Rectal smooth muscle tissue (tissue), 1 donor: ENCODE results near the gene CDK16.
A peak's percentile ranks its signal among the peaks of the same experiment; 100 is the strongest.

ENCODE experiments used
- H3K27ac ChIP-seq: one replicate; pipeline ENCODE4 v1.7.0; 2013; ENCODE audit warnings: low read depth, low read length, inconsistent platforms
- H3K27me3 ChIP-seq: one replicate; pipeline ENCODE4 v1.7.0; 2013; ENCODE audit warnings: low read length; ENCODE audit not compliant: control insufficient read depth, insufficient read depth
- H3K36me3 ChIP-seq: one replicate; pipeline ENCODE4 v1.7.0; 2013; ENCODE audit warnings: low read length; ENCODE audit not compliant: control insufficient read depth, insufficient read depth
- H3K4me1 ChIP-seq: one replicate; pipeline ENCODE4 v1.7.0; 2013; ENCODE audit warnings: low read length; ENCODE audit not compliant: control insufficient read depth, insufficient read depth
- H3K4me3 ChIP-seq: one replicate; pipeline ENCODE4 v1.7.0; 2013; ENCODE audit warnings: low read length
- H3K9ac ChIP-seq: one replicate; pipeline ENCODE4 v1.7.0; 2013; ENCODE audit warnings: low read length

The CDK16 gene

GRCh38 chrX:47218280-47218919 is at the start of gene CDK16:
Gene CDK16 (plus strand): TSS chrX:47218681. CDS start chrX:47223558, 4,877 bp downstream.
- Histone ChIP-seq H3K4me1 (peaks cover 14% of the 10 kb centered on the region), H3K4me3 (peak within 1 kb of the TSS; percentile 94), H3K36me3 (peaks cover 28% of the 10 kb centered on the region), H3K27me3 (no peaks in the 10 kb centered on the region), H3K27ac (peak within 1 kb of the TSS; percentile 98), H3K9ac (peak within 1 kb of the TSS; percentile 93)

DNA sequence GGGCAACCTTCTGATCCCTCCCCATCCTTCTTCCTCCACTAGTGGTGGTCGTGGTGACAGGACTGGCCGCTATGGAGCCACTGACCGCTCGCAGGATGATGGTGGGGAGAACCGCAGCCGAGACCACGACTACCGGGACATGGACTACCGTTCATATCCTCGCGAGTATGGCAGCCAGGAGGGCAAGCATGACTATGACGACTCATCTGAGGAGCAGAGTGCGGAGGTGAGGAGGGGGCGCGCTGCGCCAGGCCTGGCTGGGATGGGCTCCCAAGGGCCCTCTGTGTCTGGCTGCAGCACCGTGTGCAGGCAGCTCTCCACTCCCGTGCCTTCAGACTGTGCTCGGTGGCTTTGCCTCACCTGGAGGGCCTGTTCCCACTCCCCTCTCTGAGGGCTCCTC is 49.2 kb upstream of the CDK16 start:
- no peaks in the 10 kb centered on the region for H3K27me3 ChIP-seq
- H3K27ac ChIP-seq: no peak overlapping the region
- no peak overlapping the region for H3K4me3 ChIP-seq
- H3K9ac ChIP-seq: no peak overlapping the region
- no peaks in the 10 kb centered on the region for H3K4me1 ChIP-seq
- peaks cover 7% of the 10 kb centered on the region for H3K36me3 ChIP-seq

GRCh38 chrX:47169726-47170515 is 48.6 kb upstream of the CDK16 start:
- H3K27ac ChIP-seq: no peak overlapping the region
- H3K36me3 ChIP-seq: peaks cover 7% of the 10 kb centered on the region
- H3K4me1 ChIP-seq: no peaks in the 10 kb centered on the region
- H3K9ac ChIP-seq: no peak overlapping the region
- no peak overlapping the region for H3K4me3 ChIP-seq
- no peaks in the 10 kb centered on the region for H3K27me3 ChIP-seq

DNA sequence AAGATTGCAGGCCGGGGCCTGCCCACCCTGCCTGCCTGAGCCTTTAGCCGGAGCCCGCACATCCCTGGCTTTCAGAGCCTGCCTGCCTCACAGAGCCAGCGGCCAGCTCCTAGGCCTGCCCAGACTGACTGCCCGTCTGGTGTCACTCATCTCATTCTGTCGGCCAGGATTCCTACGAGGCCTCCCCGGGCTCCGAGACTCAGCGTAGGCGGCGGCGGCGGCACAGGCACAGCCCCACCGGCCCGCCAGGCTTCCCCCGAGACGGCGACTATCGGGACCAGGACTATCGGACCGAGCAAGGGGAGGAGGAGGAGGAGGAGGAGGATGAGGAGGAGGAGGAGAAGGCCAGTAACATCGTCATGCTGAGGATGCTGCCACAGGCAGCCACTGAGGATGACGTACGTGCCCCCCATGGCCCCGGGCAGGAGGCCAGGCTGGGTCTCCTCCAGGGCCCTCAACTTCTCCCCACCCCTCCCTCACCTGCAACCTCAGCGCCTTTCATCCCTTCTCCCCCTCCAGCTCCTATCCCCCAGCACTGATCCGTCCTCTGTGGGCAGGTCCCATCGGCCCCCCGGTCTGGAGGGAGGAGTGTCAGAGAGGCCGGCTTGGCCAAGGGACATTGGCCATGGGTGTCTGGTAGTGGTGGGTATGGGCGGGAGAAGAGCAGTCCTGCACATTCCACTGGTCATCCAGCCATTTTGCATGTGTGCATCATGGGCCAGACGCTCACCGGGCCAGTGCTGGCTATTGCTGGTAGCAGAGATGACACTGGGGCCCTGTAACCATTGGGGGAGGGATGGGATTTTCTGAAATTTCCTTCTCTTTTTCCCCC is 47.4 kb upstream of the CDK16 start:
- Histone ChIP-seq H3K27me3 (no peaks in the 10 kb centered on the region), H3K9ac (no peak overlapping the region), H3K27ac (no peak overlapping the region), H3K4me3 (no peak overlapping the region), H3K36me3 (peaks cover 7% of the 10 kb centered on the region), H3K4me1 (no peaks in the 10 kb centered on the region)

- Histone ChIP-seq H3K27ac (no peak overlapping the region), H3K27me3 (no peaks in the 10 kb centered on the region), H3K4me1 (no peaks in the 10 kb centered on the region), H3K36me3 (peaks cover 11% of the 10 kb centered on the region), H3K9ac (no peak overlapping the region), H3K4me3 (no peak overlapping the region)
These were observed 46.5 kb upstream of the CDK16 start for GRCh38 chrX:47171996-47172395.

GRCh38 chrX:47172549-47172948 is 45.9 kb upstream of the CDK16 start:
- H3K27me3 ChIP-seq: no peaks in the 10 kb centered on the region
- H3K4me1 ChIP-seq: no peaks in the 10 kb centered on the region
- no peak overlapping the region for H3K9ac ChIP-seq
- H3K36me3 ChIP-seq: peaks cover 11% of the 10 kb centered on the region
- H3K4me3 ChIP-seq: no peak overlapping the region
- H3K27ac ChIP-seq: no peak overlapping the region

DNA sequence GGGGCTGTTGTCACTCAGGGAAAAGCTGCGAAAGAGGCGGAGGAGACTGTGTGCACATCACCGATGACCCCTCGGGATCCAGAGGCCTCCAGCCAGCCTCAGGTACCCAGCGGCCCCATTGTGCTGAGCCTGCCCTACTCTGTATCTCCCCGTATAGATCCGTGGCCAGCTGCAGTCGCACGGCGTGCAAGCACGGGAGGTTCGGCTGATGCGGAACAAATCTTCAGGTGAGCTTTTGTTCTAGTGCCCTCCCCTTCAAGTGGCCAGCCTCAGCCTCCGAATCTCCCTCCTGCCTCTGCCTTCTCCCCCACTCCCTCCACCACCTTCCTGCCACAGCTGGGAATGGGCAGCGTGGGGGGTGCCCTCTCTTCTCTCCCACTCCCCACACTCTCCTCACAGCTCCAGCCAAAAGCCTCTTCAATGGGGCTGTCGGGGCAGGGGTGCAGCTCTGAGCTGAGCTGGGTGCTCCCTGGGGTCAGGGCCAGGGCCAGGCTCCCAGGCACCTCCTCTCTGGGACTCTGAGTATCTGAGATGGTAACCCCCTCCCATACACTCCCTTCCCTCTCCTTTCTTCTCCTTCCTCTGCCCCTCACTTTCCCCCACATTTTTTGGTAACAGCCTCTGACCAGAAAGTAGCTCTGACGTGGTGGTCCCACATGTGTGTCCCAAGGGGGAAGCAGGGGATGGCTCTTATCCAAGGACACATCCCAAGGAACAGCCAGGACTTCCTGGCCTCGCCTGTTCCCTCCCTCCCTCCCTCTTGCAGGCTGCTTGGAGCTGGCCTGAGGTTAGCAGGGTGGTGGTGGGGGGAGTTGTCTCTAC is 45.3 kb upstream of the CDK16 start:
- Histone ChIP-seq H3K4me1 (no peaks in the 10 kb centered on the region), H3K36me3 (peaks cover 11% of the 10 kb centered on the region), H3K4me3 (no peak overlapping the region), H3K27ac (no peak overlapping the region), H3K9ac (no peak overlapping the region), H3K27me3 (no peaks in the 10 kb centered on the region)

- peaks cover 11% of the 10 kb centered on the region for H3K36me3 ChIP-seq
These were observed 44.1 kb upstream of the CDK16 start for GRCh38 chrX:47174376-47174775.

DNA sequence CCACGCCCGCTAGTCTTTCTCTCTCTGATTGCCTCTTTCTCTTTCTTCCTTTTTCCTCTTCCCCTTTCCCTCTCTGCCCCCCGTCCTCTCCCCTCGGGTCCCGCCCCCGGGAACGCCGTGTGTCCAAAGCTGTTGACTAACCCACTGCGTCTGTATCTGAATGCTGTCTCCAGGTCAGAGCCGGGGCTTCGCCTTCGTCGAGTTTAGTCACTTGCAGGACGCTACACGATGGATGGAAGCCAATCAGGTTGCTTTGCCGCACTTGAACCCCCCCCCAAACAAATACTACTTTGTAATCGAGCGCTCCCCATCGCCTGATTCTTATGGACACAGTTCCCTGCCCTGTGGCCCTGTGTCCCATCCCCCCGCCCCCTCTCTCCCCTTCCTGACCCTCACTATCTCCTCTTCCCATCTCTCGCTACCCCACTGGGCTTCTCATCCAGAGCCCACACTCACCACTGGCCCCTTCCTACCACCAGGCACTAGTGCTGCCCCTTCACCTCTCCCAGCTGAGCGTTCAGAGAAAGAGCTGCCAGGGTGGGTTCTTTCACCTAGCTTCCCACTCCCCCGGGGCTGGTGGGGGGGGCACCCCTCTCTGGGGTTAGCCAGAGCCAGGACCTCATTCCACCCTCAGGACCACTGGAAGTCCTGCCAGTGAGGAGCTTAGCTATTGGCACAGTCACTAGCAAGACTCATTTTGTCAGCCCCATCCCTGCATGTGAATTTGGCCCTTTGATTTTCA is 43.5 kb upstream of the CDK16 start:
- Histone ChIP-seq H3K36me3 (peaks cover 11% of the 10 kb centered on the region), H3K27ac (no peak overlapping the region), H3K9ac (no peak overlapping the region), H3K4me3 (no peak overlapping the region), H3K27me3 (no peaks in the 10 kb centered on the region), H3K4me1 (no peaks in the 10 kb centered on the region)

More at GRCh38 chrX:47174376-47174775, 44.1 kb upstream of the CDK16 start:
- H3K4me3 ChIP-seq: no peak overlapping the region
- no peaks in the 10 kb centered on the region for H3K4me1 ChIP-seq
- no peaks in the 10 kb centered on the region for H3K27me3 ChIP-seq
- H3K9ac ChIP-seq: no peak overlapping the region
- no peak overlapping the region for H3K27ac ChIP-seq

DNA sequence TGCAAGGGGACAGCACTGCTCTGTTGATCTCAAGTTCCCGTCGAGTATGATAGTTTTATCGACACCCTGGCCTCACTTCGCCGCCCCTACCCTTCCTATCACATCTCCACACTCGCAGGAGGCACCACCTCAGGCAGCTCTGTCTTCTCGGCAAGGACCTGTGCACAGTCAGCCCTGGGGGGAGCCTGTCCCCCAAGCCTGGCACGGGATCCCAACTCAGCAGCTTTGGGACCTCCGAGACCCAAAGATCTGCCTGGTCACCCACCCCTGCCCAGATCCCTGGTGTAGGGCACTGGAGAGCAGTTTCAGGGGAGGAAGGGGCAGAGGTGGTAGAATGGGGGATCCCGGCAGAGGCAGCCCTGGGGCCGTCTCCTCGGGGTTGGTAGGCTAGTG is 42.9 kb upstream of the CDK16 start:
- no peaks in the 10 kb centered on the region for H3K27me3 ChIP-seq
- H3K4me1 ChIP-seq: no peaks in the 10 kb centered on the region
- no peak overlapping the region for H3K27ac ChIP-seq
- H3K36me3 ChIP-seq: peaks cover 8% of the 10 kb centered on the region
- no peak overlapping the region for H3K9ac ChIP-seq
- no peak overlapping the region for H3K4me3 ChIP-seq

- Histone ChIP-seq H3K27me3 (no peaks in the 10 kb centered on the region), H3K36me3 (peaks cover 8% of the 10 kb centered on the region), H3K9ac (no peak overlapping the region), H3K4me1 (no peaks in the 10 kb centered on the region), H3K4me3 (no peak overlapping the region), H3K27ac (no peak overlapping the region)
These were observed 42.3 kb upstream of the CDK16 start for GRCh38 chrX:47176101-47176740.
